H1 (cell line): ENCODE data around the gene MRRF.

Experiments
- CBX5 ChIP-seq: fragments of 300-800, 300-1000 bp; sonication (generic); IDR thresholded peaks from 2 replicates; pipeline ENCODE4 v1.7.1; 2016; ENCODE audit warnings: antibody characterized with exemption, low read length, low read depth
- EP300 ChIP-seq, 2 experiments: IDR thresholded peaks; 1 replicate in 1 of 2; 2 replicates in 1 of 2; pipeline ENCODE4 v1.6.1; 2011 to 2012; ENCODE audit warnings: low read depth in 2 of 2, low read length in 2 of 2, mild to moderate bottlenecking in 2 of 2, borderline replicate concordance in 1 of 2, inconsistent platforms in 1 of 2, moderate library complexity in 1 of 2
- EZH2 ChIP-seq: fragments of 200-600 bp; sonication (generic); IDR thresholded peaks from 2 replicates; pipeline ENCODE4 v1.7.1; 2012; ENCODE audit warnings: low read depth, mild to moderate bottlenecking, moderate library complexity, low read length, inconsistent platforms; ENCODE audit not compliant: severe bottlenecking
- GTF2F1 ChIP-seq: IDR thresholded peaks from 2 replicates; pipeline ENCODE4 v1.6.1; 2012; ENCODE audit warnings: low read depth, low read length, improper control_type of control experiment, borderline replicate concordance
- HDAC2 ChIP-seq, 2 experiments: fragments of 300-600 bp in 1 of 2; sonication (generic) in 1 of 2; IDR thresholded peaks; 2 replicates each; pipeline ENCODE4 v1.6.1; 2011 to 2012; ENCODE audit warnings: low read depth in 2 of 2, low read length in 2 of 2, mild to moderate bottlenecking in 2 of 2, moderate library complexity in 2 of 2, borderline replicate concordance in 1 of 2, inconsistent platforms in 1 of 2
- POLR2A ChIP-seq, 2 experiments: IDR thresholded peaks; 1 replicate in 1 of 2; 2 replicates in 1 of 2; pipeline ENCODE4 v1.6.1; 2011; ENCODE audit warnings: low read depth in 2 of 2, low read length in 2 of 2, mild to moderate bottlenecking in 2 of 2; ENCODE audit errors: control extremely low read depth in 1 of 2
- POLR2AphosphoS5 ChIP-seq: IDR thresholded peaks from 2 replicates; pipeline ENCODE4 v1.6.1; 2011; ENCODE audit warnings: low read depth, low read length
- POU5F1 ChIP-seq: IDR thresholded peaks from 2 replicates; pipeline ENCODE4 v1.6.1; 2011; ENCODE audit warnings: low read depth, mild to moderate bottlenecking, low read length, moderate library complexity
- RAD21 ChIP-seq, 2 experiments: IDR thresholded peaks in 1 of 2; conservative IDR thresholded peaks in 1 of 2; 2 replicates each; pipeline ENCODE4 v1.6.1; 2011; ENCODE audit warnings: low read depth in 2 of 2, low read length in 2 of 2, improper control_type of control experiment in 1 of 2, inconsistent platforms in 1 of 2, mild to moderate bottlenecking in 1 of 2, moderate library complexity in 1 of 2
- TAF1 ChIP-seq: IDR thresholded peaks from 2 replicates; pipeline ENCODE4 v1.6.1; 2011; ENCODE audit warnings: mild to moderate bottlenecking, low read depth, low read length
- TCF12 ChIP-seq: IDR thresholded peaks from 2 replicates; pipeline ENCODE4 v1.6.1; 2011; ENCODE audit warnings: low read depth, mild to moderate bottlenecking, low read length
- ZNF274 ChIP-seq: IDR thresholded peaks from 2 replicates; pipeline ENCODE4 v1.7.0; 2012; ENCODE audit warnings: low read length, borderline replicate concordance; ENCODE audit errors: extremely low read depth
- TF ChIP-seq, protein P1 (sequence below), 3 experiments: IDR thresholded peaks; 1 replicate in 2 of 3; 2 replicates in 1 of 3; pipeline versions ENCODE4 v1.5.1 to v1.6.1; 2011; ENCODE audit warnings: low read length in 3 of 3, mild to moderate bottlenecking in 3 of 3, inconsistent platforms in 2 of 3, low read depth in 1 of 3, moderate library complexity in 1 of 3; ENCODE audit not compliant: insufficient read depth in 1 of 3; ENCODE audit errors: control extremely low read depth in 1 of 3

DNA sequence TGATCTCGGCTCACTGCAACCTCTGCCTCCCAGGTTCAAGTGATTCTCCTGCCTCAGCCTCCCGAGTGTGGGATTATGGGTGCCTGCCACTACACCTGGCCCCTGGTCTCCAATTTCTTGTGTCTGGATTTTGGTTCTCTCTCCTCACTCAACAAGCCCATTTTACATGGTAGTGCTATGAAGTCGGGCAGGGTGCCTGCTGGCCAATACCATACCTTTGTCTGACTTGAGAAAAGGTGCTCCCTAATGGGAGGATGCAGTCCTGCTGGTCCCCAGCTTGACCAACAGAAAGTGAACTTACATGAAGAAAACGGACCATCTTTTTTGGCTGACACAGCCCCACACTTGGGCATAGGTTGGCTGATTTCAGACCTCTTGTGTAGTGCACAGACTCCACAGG is 84.5 kb downstream of the MRRF start:
- no peak for TF ChIP-seq POLR2A (IDR thresholded peaks at IDR 0.05; ENCODE audit: control extremely low read depth in 1 of 2, low read depth in 2 of 2, low read length in 2 of 2)
- TF ChIP-seq GTF2F1: no peak
- no peak for TF ChIP-seq POLR2AphosphoS5
- TF ChIP-seq POU5F1: no peak
- no peak for TF ChIP-seq CBX5
- TF ChIP-seq, protein P1, sequence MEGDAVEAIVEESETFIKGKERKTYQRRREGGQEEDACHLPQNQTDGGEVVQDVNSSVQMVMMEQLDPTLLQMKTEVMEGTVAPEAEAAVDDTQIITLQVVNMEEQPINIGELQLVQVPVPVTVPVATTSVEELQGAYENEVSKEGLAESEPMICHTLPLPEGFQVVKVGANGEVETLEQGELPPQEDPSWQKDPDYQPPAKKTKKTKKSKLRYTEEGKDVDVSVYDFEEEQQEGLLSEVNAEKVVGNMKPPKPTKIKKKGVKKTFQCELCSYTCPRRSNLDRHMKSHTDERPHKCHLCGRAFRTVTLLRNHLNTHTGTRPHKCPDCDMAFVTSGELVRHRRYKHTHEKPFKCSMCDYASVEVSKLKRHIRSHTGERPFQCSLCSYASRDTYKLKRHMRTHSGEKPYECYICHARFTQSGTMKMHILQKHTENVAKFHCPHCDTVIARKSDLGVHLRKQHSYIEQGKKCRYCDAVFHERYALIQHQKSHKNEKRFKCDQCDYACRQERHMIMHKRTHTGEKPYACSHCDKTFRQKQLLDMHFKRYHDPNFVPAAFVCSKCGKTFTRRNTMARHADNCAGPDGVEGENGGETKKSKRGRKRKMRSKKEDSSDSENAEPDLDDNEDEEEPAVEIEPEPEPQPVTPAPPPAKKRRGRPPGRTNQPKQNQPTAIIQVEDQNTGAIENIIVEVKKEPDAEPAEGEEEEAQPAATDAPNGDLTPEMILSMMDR (IDR thresholded peaks at IDR 0.05; ENCODE audit: control extremely low read depth in 1 of 3, insufficient read depth in 1 of 3, low read depth in 1 of 3, low read length in 3 of 3): no peak
- no peak for TF ChIP-seq ZNF274
- TF ChIP-seq RAD21 (IDR thresholded peaks at IDR 0.05 in 1 of 2, conservative IDR thresholded peaks at IDR 0.05 in 1 of 2; ENCODE audit: low read depth in 2 of 2, low read length in 2 of 2): no peak
- TF ChIP-seq TAF1: no peak
- TF ChIP-seq TCF12: no peak
- no peak for TF ChIP-seq HDAC2 (IDR thresholded peaks at IDR 0.05; ENCODE audit: borderline replicate concordance in 1 of 2, low read depth in 2 of 2, low read length in 2 of 2)
- TF ChIP-seq EZH2: no peak
- no peak for TF ChIP-seq EP300 (IDR thresholded peaks at IDR 0.05; ENCODE audit: borderline replicate concordance in 1 of 2, low read depth in 2 of 2, low read length in 2 of 2)
